Progenitor cell of endocrine pancreas (in vitro differentiated cells): ENCODE measurements around the gene LRRC74A. TPM values are rescaled to one million over a fixed set of nuclear protein-coding genes. Genes with fewer than 3 reads are reported as not detected.

Experiments
- DNase-seq: peaks from one replicate; pipeline ENCODE4 v3.0.0; 2021; ENCODE audit warnings: low spot score; ENCODE audit not compliant: unreplicated experiment
- H3K27ac Mint-ChIP-seq: 2 replicates; pipeline ENCODE4 v1.8.0; 2021; ENCODE audit warnings: mild to moderate bottlenecking, moderate library complexity, mixed read lengths
- H3K27me3 Mint-ChIP-seq: 2 replicates; pipeline ENCODE4 v1.8.0; 2021; ENCODE audit warnings: mixed read lengths
- H3K36me3 Mint-ChIP-seq: 2 replicates; pipeline ENCODE4 v1.8.0; 2022; ENCODE audit warnings: mixed read lengths; ENCODE audit not compliant: insufficient read depth
- H3K4me1 Mint-ChIP-seq: 2 replicates; pipeline ENCODE4 v1.8.0; 2021; ENCODE audit warnings: low read depth, mixed read lengths
- H3K4me3 Mint-ChIP-seq: 2 replicates; pipeline ENCODE4 v1.8.0; 2021; ENCODE audit warnings: low read depth, mild to moderate bottlenecking, moderate library complexity, mixed read lengths
- H3K9me3 Mint-ChIP-seq: 2 replicates; pipeline ENCODE4 v1.8.0; 2021; ENCODE audit warnings: low read depth, mixed read lengths
- CTCF ChIP-seq: fragments of 200-600 bp; sonication (generic); IDR thresholded peaks from one replicate; pipeline ENCODE4 v1.5.0; 2021; ENCODE audit warnings: antibody characterized with exemption, mild to moderate bottlenecking; ENCODE audit not compliant: unreplicated experiment
- total RNA-seq: library from RNA; stranded (reverse); gene quantifications from 2 replicates; pipeline ENCODE4 v1.2.1, GENCODE V29; 2021

The LRRC74A gene
- total RNA-seq, 1 donor from 2014 or later: not detected

GRCh38 chr14:76863724-76864407, 37.7 kb downstream of the LRRC74A start:
- no peak for TF ChIP-seq CTCF
- DNase-seq: no peak

GRCh38 chr14:76866456-76866855, 40.2 kb downstream of the LRRC74A start:
- DNase-seq: no peak
- H3K4me3 Mint-ChIP-seq: no peak overlapping the region
- no peak for TF ChIP-seq CTCF
- H3K27me3 Mint-ChIP-seq: peaks cover 8% of the 10 kb centered on the region
- H3K9me3 Mint-ChIP-seq: no peaks in the 10 kb centered on the region
- H3K27ac Mint-ChIP-seq: peak overlapping the region; percentile 6
- peaks cover 14% of the 10 kb centered on the region for H3K4me1 Mint-ChIP-seq
- H3K36me3 Mint-ChIP-seq: no peaks in the 10 kb centered on the region

More at GRCh38 chr14:76863724-76864407, 37.7 kb downstream of the LRRC74A start:
- H3K4me1 Mint-ChIP-seq: peaks cover 12% of the 10 kb centered on the region
- H3K4me3 Mint-ChIP-seq: no peak overlapping the region
- H3K9me3 Mint-ChIP-seq: no peaks in the 10 kb centered on the region
- H3K27ac Mint-ChIP-seq: no peak overlapping the region
- H3K36me3 Mint-ChIP-seq: no peaks in the 10 kb centered on the region
- H3K27me3 Mint-ChIP-seq: peaks cover 8% of the 10 kb centered on the region

GRCh38 chr14:76867516-76868453, 41.6 kb downstream of the LRRC74A start:
- Mint-ChIP-seq H3K36me3 (no peaks in the 10 kb centered on the region), H3K27ac (no peak overlapping the region), H3K9me3 (no peaks in the 10 kb centered on the region), H3K4me3 (no peak overlapping the region), H3K27me3 (peaks cover 4% of the 10 kb centered on the region), H3K4me1 (peaks cover 9% of the 10 kb centered on the region)
- no peak for TF ChIP-seq CTCF
- DNase-seq: no peak

- TF ChIP-seq CTCF: no peak
- no peaks in the 10 kb centered on the region for H3K27me3 Mint-ChIP-seq
- no peaks in the 10 kb centered on the region for H3K9me3 Mint-ChIP-seq
- peaks cover 8% of the 10 kb centered on the region for H3K4me1 Mint-ChIP-seq
- H3K27ac Mint-ChIP-seq: no peak overlapping the region
- H3K4me3 Mint-ChIP-seq: no peak overlapping the region
- DNase-seq: no peak
- H3K36me3 Mint-ChIP-seq: no peaks in the 10 kb centered on the region
Measured at GRCh38 chr14:76868454-76869170, 42.4 kb downstream of the LRRC74A start.

- DNase-seq: no peak
- H3K9me3 Mint-ChIP-seq: no peaks in the 10 kb centered on the region
- H3K4me3 Mint-ChIP-seq: no peak overlapping the region
- peaks cover 5% of the 10 kb centered on the region for H3K4me1 Mint-ChIP-seq
- H3K27me3 Mint-ChIP-seq: no peaks in the 10 kb centered on the region
- H3K36me3 Mint-ChIP-seq: no peaks in the 10 kb centered on the region
- no peak overlapping the region for H3K27ac Mint-ChIP-seq
- peak; percentile 47 for TF ChIP-seq CTCF
Measured at GRCh38 chr14:76870166-76870565, 44.0 kb downstream of the LRRC74A start.
